Measurements from ENCODE around the gene BTG3. TPM values are rescaled to one million over a fixed set of nuclear protein-coding genes. Genes with fewer than 3 reads are reported as not detected.

The BTG3 gene
- total RNA-seq, 1 donor from 2014 or later, result 6.7 TPM

GRCh38 chr21:17598437-17598836, 14.3 kb downstream of the BTG3 start:
- intact Hi-C loops (cut with DNase I), result no loop called here
- no peak for DNase-seq (ENCODE audit: low spot score)

- intact Hi-C loops (cut with DNase I), result no loop called here
- DNase-seq (ENCODE audit: low spot score), result no peak
Measured at GRCh38 chr21:17597680-17598079, 15.0 kb downstream of the BTG3 start.

- intact Hi-C loops (cut with DNase I), result no loop called here
- DNase-seq (ENCODE audit: low spot score), result no peak
Measured at GRCh38 chr21:17590430-17590829, 22.3 kb downstream of the BTG3 start.

GRCh38 chr21:17585875-17586450, 26.7 kb downstream of the BTG3 start:
- intact Hi-C loops (cut with DNase I), result no loop called here

GRCh38 chr21:17583898-17584297, 28.8 kb downstream of the BTG3 start:
- intact Hi-C loops (cut with DNase I), result loop anchor here (5.0 kb wide), 1 partner anchor 197 kb away; no protein-coding TSS in a partner anchor
- DNase-seq (ENCODE audit: low spot score), result no peak

More at GRCh38 chr21:17585875-17586450, 26.7 kb downstream of the BTG3 start:
- no peak for DNase-seq (ENCODE audit: low spot score)

GRCh38 chr21:17580319-17580718, 32.4 kb downstream of the BTG3 start:
- DNase-seq (ENCODE audit: low spot score), result no peak
- intact Hi-C loops (cut with DNase I), result loop anchor here (5.0 kb wide), 1 partner anchor 193 kb away; no protein-coding TSS in a partner anchor

- DNase-seq (ENCODE audit: low spot score), result no peak
- intact Hi-C loops (cut with DNase I), result no loop called here
Measured at GRCh38 chr21:17578876-17579275, 33.8 kb downstream of the BTG3 start.

GRCh38 chr21:17578162-17578561, 34.5 kb downstream of the BTG3 start:
- intact Hi-C loops (cut with DNase I), result no loop called here

GRCh38 chr21:17577701-17578100, 35.0 kb downstream of the BTG3 start:
- no peak for DNase-seq (ENCODE audit: low spot score)
- intact Hi-C loops (cut with DNase I), result no loop called here

More at GRCh38 chr21:17578162-17578561, 34.5 kb downstream of the BTG3 start:
- DNase-seq (ENCODE audit: low spot score), result no peak

- intact Hi-C loops (cut with DNase I), result no loop called here
- DNase-seq (ENCODE audit: low spot score), result no peak
Measured at GRCh38 chr21:17576080-17576835, 36.4 kb downstream of the BTG3 start.

GRCh38 chr21:17575076-17575475, 37.6 kb downstream of the BTG3 start:
- DNase-seq (ENCODE audit: low spot score), result no peak
- intact Hi-C loops (cut with DNase I), result no loop called here

- intact Hi-C loops (cut with DNase I), result no loop called here
- no peak for DNase-seq (ENCODE audit: low spot score)
Measured at GRCh38 chr21:17572431-17572830, 40.3 kb downstream of the BTG3 start.

GRCh38 chr21:17570786-17571185, 41.9 kb downstream of the BTG3 start:
- intact Hi-C loops (cut with DNase I), result no loop called here
- no peak for DNase-seq (ENCODE audit: low spot score)

GRCh38 chr21:17560377-17561025, 52.2 kb downstream of the BTG3 start:
- no peak for DNase-seq (ENCODE audit: low spot score)
- intact Hi-C loops (cut with DNase I), result no loop called here

- DNase-seq (ENCODE audit: low spot score), result no peak
- intact Hi-C loops (cut with DNase I), result no loop called here
Measured at GRCh38 chr21:17554679-17555465, 57.8 kb downstream of the BTG3 start.

- intact Hi-C loops (cut with DNase I), result no loop called here
- DNase-seq (ENCODE audit: low spot score), result no peak
Measured at GRCh38 chr21:17554120-17554519, 58.6 kb downstream of the BTG3 start.

GRCh38 chr21:17552410-17552809, 60.3 kb downstream of the BTG3 start:
- no peak for DNase-seq (ENCODE audit: low spot score)

GRCh38 chr21:17550671-17551308, 61.9 kb downstream of the BTG3 start:
- intact Hi-C loops (cut with DNase I), result no loop called here
- DNase-seq (ENCODE audit: low spot score), result no peak

More at GRCh38 chr21:17552410-17552809, 60.3 kb downstream of the BTG3 start:
- intact Hi-C loops (cut with DNase I), result no loop called here

- intact Hi-C loops (cut with DNase I), result no loop called here
Measured at GRCh38 chr21:17548262-17548661, 64.4 kb downstream of the BTG3 start.

More at GRCh38 chr21:17548262-17548661, 64.4 kb downstream of the BTG3 start:
- DNase-seq (ENCODE audit: low spot score), result no peak

Measured in cardiac septum (tissue), 1 donor.